Tibial nerve (tissue), 4 donors: ENCODE data around the gene MAP1LC3B. TPM values are rescaled to one million over a fixed set of nuclear protein-coding genes. Genes with fewer than 3 reads are reported as not detected.

Experiments used
- DNase-seq, 2 donors: peaks; one replicate each; pipeline ENCODE4 v3.0.0-alpha.2; 2019; ENCODE audit warnings: low spot score in 2 of 2
- H3K27ac ChIP-seq, 4 donors: fragments of 200-600 bp; sonication (generic) in 3 of 4; one replicate each; pipeline ENCODE4 v1.5.1; 2017 to 2019; ENCODE audit warnings: mild to moderate bottlenecking in 1 of 4
- H3K27me3 ChIP-seq, 2 donors: fragments of 200-600 bp; sonication (generic) in 1 of 2; one replicate each; pipeline versions ENCODE4 v1.5.1 to v1.6.0; 2017 to 2019
- H3K36me3 ChIP-seq, 3 donors: fragments of 200-600 bp; sonication (generic); one replicate each; pipeline ENCODE4 v1.5.1; 2018 to 2019
- H3K4me1 ChIP-seq, 4 donors: fragments of 200-600 bp; sonication (generic) in 3 of 4; one replicate each; pipeline ENCODE4 v1.5.1; 2017 to 2019
- H3K4me3 ChIP-seq, 4 donors: fragments of 200-600 bp; sonication (generic) in 3 of 4; one replicate each; pipeline ENCODE4 v1.5.1; 2017 to 2019; ENCODE audit warnings: mild to moderate bottlenecking in 1 of 4, moderate library complexity in 1 of 4
- H3K9me3 ChIP-seq, 4 donors: fragments of 200-600 bp; sonication (generic) in 3 of 4; one replicate each; pipeline ENCODE4 v1.5.1; 2017 to 2019
- EP300 ChIP-seq, 2 donors: sonication (generic); formaldehyde crosslinking; IDR thresholded peaks; one replicate each; pipeline ENCODE4 v1.6.1; 2017; ENCODE audit warnings: antibody characterized with exemption in 2 of 2, mild to moderate bottlenecking in 1 of 2
- POLR2A ChIP-seq, 2 donors: fragments of 450-650 bp; IDR thresholded peaks; one replicate each; pipeline ENCODE4 v1.6.1; 2017; ENCODE audit warnings: antibody characterized with exemption in 2 of 2, mild to moderate bottlenecking in 2 of 2, moderate library complexity in 2 of 2
- WGBS, 2 donors: methylation state at CpG; one replicate each; pipeline ENCODE4 v1.1.5; 2018; 5-methylcytosine and 5-hydroxymethylcytosine counted together
- total RNA-seq, 4 donors: library from RNA; depleted of rRNA; stranded (reverse); fragments of >200 nt; gene quantifications; one replicate each; pipeline ENCODE4 v1.1.0, GENCODE V29; 2016
- TF ChIP-seq, protein P1 (sequence below), 5 experiments: fragments of 200-600 bp in 3 of 5; fragments of 450-650 bp in 2 of 5; sonication (generic) in 3 of 5; IDR thresholded peaks; one replicate each; pipeline ENCODE4 v1.5.1; 2016 to 2019; ENCODE audit warnings: antibody characterized with exemption in 5 of 5, mild to moderate bottlenecking in 3 of 5, moderate library complexity in 2 of 5

The MAP1LC3B gene
- total RNA-seq, 4 donors from 2014 or later = 60.9 to 78.1 (median 68.2) TPM

DNA sequence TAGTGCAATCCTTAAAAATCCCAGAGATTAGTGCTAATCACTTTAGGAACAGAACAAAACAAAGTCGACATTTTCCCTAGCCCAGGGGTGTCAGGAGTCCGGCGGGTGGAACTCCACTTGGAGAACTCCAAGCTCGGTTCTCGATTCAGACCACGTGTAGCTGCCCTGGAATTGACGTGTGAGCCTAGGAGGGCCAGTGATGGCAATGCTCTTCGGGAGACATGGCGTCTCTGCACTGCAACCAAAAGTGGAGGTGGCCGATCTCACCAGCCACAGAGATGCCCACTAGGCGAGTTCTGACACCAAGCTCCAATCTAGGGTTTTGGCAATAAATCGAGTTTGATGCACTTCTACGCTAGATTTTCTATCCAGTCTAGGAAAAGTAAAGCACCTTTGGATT lies 17.6 kb downstream of the MAP1LC3B start:
- TF ChIP-seq, protein P1, sequence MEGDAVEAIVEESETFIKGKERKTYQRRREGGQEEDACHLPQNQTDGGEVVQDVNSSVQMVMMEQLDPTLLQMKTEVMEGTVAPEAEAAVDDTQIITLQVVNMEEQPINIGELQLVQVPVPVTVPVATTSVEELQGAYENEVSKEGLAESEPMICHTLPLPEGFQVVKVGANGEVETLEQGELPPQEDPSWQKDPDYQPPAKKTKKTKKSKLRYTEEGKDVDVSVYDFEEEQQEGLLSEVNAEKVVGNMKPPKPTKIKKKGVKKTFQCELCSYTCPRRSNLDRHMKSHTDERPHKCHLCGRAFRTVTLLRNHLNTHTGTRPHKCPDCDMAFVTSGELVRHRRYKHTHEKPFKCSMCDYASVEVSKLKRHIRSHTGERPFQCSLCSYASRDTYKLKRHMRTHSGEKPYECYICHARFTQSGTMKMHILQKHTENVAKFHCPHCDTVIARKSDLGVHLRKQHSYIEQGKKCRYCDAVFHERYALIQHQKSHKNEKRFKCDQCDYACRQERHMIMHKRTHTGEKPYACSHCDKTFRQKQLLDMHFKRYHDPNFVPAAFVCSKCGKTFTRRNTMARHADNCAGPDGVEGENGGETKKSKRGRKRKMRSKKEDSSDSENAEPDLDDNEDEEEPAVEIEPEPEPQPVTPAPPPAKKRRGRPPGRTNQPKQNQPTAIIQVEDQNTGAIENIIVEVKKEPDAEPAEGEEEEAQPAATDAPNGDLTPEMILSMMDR (IDR thresholded peaks at IDR 0.05) = no peak
- TF ChIP-seq POLR2A (IDR thresholded peaks at IDR 0.05) (no peak), EP300 (IDR thresholded peaks at IDR 0.05) (no peak)
- no peak for DNase-seq
- WGBS, 2 donors = 93 to 96% methylated on average over 13 of the region's 13 CpGs

DNA sequence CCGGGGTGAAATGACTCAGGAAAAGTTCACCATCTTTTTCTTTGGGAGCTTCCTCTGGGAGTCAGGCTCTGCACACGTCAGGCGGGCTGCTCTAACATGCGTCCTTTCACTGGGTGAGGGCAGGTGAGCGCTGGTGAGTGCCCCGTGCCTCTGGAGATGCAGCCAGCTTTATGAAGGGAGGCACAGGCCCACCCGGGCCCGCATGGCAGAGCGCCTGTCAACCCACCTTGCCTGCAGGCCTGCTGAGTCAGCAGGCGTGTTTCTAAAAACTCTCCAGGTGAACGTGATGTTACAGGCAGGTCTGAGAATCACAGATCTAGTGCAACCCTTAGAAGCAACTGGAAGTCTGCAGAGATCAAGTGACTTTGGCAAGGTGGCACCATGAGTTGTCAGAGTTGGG lies 18.4 kb downstream of the MAP1LC3B start:
- Histone ChIP-seq H3K4me1 (peaks cover 0 to 4% (median 0%) of the 10 kb centered on the region in 4 donors), H3K27me3 (no peaks in the 10 kb centered on the region), H3K4me3 (no peak overlapping the region), H3K27ac (no peak overlapping the region), H3K9me3 (no peaks in the 10 kb centered on the region), H3K36me3 (peaks cover 0 to 94% (median 22%) of the 10 kb centered on the region in 3 donors)
- no peak for DNase-seq
- 94 to 96% methylated on average over 11 of the region's 11 CpGs for WGBS, 2 donors
- TF ChIP-seq, protein P1 (IDR thresholded peaks at IDR 0.05) = no peak
- no peak for TF ChIP-seq EP300 (IDR thresholded peaks at IDR 0.05)

More for the DNA sequence above, 17.6 kb downstream of the MAP1LC3B start:
- Histone ChIP-seq H3K4me1 (peaks cover 0 to 4% (median 0%) of the 10 kb centered on the region in 4 donors), H3K27me3 (no peaks in the 10 kb centered on the region), H3K27ac (no peak overlapping the region), H3K4me3 (no peak overlapping the region), H3K36me3 (peaks cover 0 to 94% (median 23%) of the 10 kb centered on the region in 3 donors), H3K9me3 (no peaks in the 10 kb centered on the region)

DNA sequence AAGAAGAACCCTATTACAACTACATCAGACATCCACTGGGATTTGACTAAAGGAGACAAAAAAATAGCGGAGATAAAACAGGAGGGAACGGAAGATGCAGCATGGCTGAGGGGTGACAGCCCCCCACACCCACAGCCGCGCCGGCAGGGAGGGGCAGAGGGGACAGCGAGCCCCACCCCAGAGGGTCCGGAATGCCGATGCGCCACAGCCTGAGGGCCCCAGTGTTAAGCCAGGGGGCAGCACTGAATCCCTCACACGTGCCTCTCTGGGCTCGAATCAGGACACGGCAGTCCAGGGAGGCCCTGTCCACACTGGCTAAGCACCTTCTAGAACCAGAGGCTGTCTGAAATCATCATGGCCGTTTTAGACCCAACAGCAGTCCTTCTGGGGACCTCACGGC lies 18.8 kb downstream of the MAP1LC3B start:
- H3K36me3 ChIP-seq = peaks cover 0 to 94% (median 22%) of the 10 kb centered on the region in 3 donors
- H3K27ac ChIP-seq = no peak overlapping the region
- no peaks in the 10 kb centered on the region for H3K27me3 ChIP-seq
- no peaks in the 10 kb centered on the region for H3K9me3 ChIP-seq
- 80 to 81% methylated on average over 14 of the region's 14 CpGs for WGBS, 2 donors
- H3K4me3 ChIP-seq = no peak overlapping the region
- peaks cover 0 to 4% (median 0%) of the 10 kb centered on the region in 4 donors for H3K4me1 ChIP-seq
- no peak for DNase-seq
- no peak for TF ChIP-seq EP300 (IDR thresholded peaks at IDR 0.05)
- TF ChIP-seq, protein P1 (IDR thresholded peaks at IDR 0.05) = no peak
- no peak for TF ChIP-seq POLR2A (IDR thresholded peaks at IDR 0.05)

DNA sequence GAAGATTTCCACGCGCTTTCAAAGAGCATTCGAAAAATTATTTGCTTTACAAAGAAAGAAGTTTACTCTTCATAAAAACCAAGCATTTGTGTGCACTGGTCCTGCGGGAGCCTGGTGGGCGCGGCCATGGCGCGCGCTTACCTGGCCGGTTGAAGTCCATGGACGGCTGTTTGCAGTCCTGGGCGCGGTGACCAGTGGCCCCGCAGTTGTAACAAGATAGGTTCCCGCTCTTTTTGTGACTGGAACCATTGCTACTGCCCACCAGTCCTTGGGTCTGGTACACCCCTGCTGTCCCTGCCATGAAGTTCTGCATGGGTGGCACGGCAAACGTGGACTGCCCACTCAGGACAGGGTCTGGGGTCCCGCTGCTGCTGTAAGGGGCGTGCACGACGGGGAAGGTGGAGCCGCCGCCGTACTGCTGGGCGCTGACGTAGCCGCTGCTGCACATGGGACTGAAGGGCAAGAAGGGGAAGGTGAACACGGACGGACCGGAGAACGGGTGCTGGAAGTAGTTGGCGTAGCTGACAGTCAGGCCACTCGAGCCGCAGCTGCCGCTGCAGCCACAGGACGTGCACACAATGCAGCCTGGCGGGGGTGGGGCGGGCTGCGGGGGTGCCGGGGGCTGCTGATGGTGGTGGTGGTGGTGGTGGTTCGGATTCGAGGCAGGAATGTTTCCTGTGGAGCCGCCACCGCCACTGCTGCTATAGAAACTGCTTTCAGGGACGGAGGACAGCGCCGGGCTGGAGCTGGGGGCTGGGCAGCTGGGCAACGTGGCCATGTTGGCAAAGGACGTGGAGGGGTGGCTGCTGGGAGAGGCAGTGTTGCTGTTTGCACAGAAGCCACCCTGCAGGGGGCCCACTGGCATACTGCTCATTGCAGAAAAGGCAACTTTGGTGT lies 19.5 kb downstream of the MAP1LC3B start:
- DNase-seq = no peak
- Histone ChIP-seq H3K4me3 (no peak overlapping the region), H3K9me3 (no peaks in the 10 kb centered on the region), H3K27me3 (no peaks in the 10 kb centered on the region), H3K27ac (no peak overlapping the region), H3K36me3 (peaks cover 0 to 94% (median 22%) of the 10 kb centered on the region in 3 donors), H3K4me1 (peaks cover 0 to 4% (median 0%) of the 10 kb centered on the region in 4 donors)
- TF ChIP-seq EP300 (IDR thresholded peaks at IDR 0.05) (no peak), POLR2A (IDR thresholded peaks at IDR 0.05) (no peak)
- TF ChIP-seq, protein P1 (IDR thresholded peaks at IDR 0.05) = no peak
- WGBS, 2 donors = 92 to 93% methylated on average over 49 of the region's 49 CpGs

DNA sequence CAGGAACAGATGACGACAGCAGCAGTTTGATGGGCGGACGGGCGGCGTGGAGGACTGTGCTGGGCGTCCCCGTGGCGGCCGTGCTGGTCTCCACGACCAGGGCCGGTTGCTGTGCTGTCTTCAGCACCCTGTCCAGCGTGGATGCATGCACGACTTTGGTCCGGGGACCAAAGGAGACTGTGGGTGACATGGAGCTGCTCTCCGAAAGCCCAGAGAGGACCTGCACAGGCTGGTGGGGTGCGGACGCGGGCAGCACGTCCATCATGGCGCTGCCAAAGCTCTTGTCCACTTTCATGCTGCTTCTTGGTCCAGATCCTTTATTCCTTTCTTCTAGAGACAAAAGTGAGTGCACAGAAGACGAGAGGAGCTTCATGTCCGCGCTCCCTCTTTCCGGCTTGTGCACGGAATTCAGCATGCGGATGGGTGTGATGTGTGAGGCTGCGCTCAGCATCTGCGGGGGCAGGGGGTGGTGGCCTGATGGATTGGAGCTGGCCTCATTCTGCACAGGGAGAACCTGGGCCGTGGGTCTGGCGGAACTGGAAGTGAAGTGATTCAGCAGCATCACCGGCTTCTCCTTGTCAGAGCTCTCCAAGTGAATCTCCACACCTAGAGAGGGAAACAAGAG lies 20.3 kb downstream of the MAP1LC3B start:
- H3K4me1 ChIP-seq = no peaks in the 10 kb centered on the region
- no peak for DNase-seq
- no peaks in the 10 kb centered on the region for H3K27me3 ChIP-seq
- WGBS, 2 donors = 88 to 89% methylated on average over 21 to 31 of the region's 31 CpGs
- H3K27ac ChIP-seq = no peak overlapping the region
- no peaks in the 10 kb centered on the region for H3K9me3 ChIP-seq
- no peak overlapping the region for H3K4me3 ChIP-seq
- TF ChIP-seq, protein P1 (IDR thresholded peaks at IDR 0.05) = no peak
- TF ChIP-seq POLR2A (IDR thresholded peaks at IDR 0.05) (no peak), EP300 (IDR thresholded peaks at IDR 0.05) (no peak)
- H3K36me3 ChIP-seq = peaks cover 0 to 93% (median 22%) of the 10 kb centered on the region in 3 donors
